ENCODE results near the gene EML1. TPM values are rescaled to one million over a fixed set of nuclear protein-coding genes. Genes with fewer than 3 reads are reported as not detected.

Gene EML1
- total and polyA plus RNA-seq, 8 donors, result 5.8 to 66.5 (median 34.8) TPM

- TF ChIP-seq POLR2AphosphoS5 (IDR thresholded peaks at IDR 0.05) (no peak), CTCF (IDR thresholded peaks at IDR 0.05) (no peak), EP300 (IDR thresholded peaks at IDR 0.05) (no peak), POLR2A (IDR thresholded peaks at IDR 0.05) (no peak)
- no peaks in the 10 kb centered on the region for H3K27me3 ChIP-seq
- DNase-seq, result no peak
- WGBS, 5 donors, result 71 to 82% (median 76%) methylated on average over 7 of the region's 7 CpGs
- H3K4me3 ChIP-seq, result no peak overlapping the region
- H3K27ac ChIP-seq, result no peak overlapping the region
- no peaks in the 10 kb centered on the region for H3K36me3 ChIP-seq
- H3K4me1 ChIP-seq, result peaks cover 0 to 23% (median 12%) of the 10 kb centered on the region in 4 donors
- intact Hi-C loops (cut with DNase I; ENCODE audit: low total_unique reads), result no loop called here
- H3K9me3 ChIP-seq, result no peaks in the 10 kb centered on the region
These were observed 23.0 kb downstream of the EML1 start for GRCh38 chr14:99816217-99816616.

GRCh38 chr14:99816642-99817041 lies 23.4 kb downstream of the EML1 start:
- WGBS, 5 donors, result 37 to 94% (median 59%) methylated on average over 3 of the region's 3 CpGs
- Histone ChIP-seq H3K36me3 (no peaks in the 10 kb centered on the region), H3K27ac (no peak overlapping the region), H3K27me3 (no peaks in the 10 kb centered on the region), H3K4me3 (no peak overlapping the region), H3K9me3 (no peaks in the 10 kb centered on the region), H3K4me1 (peaks cover under 1 to 25% (median 14%) of the 10 kb centered on the region in 4 donors)
- no peak for DNase-seq
- intact Hi-C loops (cut with DNase I; ENCODE audit: low total_unique reads), result no loop called here
- TF ChIP-seq POLR2A (IDR thresholded peaks at IDR 0.05) (no peak), CTCF (IDR thresholded peaks at IDR 0.05) (no peak), EP300 (IDR thresholded peaks at IDR 0.05) (no peak), POLR2AphosphoS5 (IDR thresholded peaks at IDR 0.05) (no peak)

DNA sequence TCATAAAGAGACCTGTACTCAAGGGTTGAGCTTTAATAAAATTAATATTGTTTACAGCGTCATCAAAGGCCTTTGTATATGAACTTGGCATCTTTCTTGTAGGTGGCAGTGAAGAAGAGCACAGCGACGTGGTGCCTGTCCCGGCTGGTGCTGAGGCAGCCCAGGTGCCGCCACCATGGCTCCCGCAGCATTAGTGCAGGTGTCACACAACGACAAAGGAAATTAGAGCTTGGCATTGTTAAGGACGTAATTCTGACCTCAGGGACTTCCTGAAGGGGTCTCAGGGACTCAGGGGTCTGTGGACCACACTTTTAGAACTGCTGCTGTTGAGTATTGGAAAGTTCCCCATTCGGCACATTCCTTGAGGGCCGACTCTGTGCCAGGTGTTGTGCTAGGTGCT lies 24.1 kb downstream of the EML1 start:
- Histone ChIP-seq H3K4me1 (peaks cover under 1 to 28% (median 15%) of the 10 kb centered on the region in 4 donors), H3K4me3 (no peak overlapping the region), H3K27ac (no peak overlapping the region), H3K36me3 (no peaks in the 10 kb centered on the region), H3K27me3 (no peaks in the 10 kb centered on the region), H3K9me3 (no peaks in the 10 kb centered on the region)
- WGBS, 5 donors, result 87 to 96% (median 91%) methylated on average over 10 of the region's 10 CpGs
- intact Hi-C loops (cut with DNase I; ENCODE audit: low total_unique reads), result no loop called here
- no peak for DNase-seq
- TF ChIP-seq EP300 (IDR thresholded peaks at IDR 0.05), result no peak
- TF ChIP-seq POLR2A (IDR thresholded peaks at IDR 0.05), result no peak
- no peak for TF ChIP-seq CTCF (IDR thresholded peaks at IDR 0.05)
- no peak for TF ChIP-seq POLR2AphosphoS5 (IDR thresholded peaks at IDR 0.05)

DNA sequence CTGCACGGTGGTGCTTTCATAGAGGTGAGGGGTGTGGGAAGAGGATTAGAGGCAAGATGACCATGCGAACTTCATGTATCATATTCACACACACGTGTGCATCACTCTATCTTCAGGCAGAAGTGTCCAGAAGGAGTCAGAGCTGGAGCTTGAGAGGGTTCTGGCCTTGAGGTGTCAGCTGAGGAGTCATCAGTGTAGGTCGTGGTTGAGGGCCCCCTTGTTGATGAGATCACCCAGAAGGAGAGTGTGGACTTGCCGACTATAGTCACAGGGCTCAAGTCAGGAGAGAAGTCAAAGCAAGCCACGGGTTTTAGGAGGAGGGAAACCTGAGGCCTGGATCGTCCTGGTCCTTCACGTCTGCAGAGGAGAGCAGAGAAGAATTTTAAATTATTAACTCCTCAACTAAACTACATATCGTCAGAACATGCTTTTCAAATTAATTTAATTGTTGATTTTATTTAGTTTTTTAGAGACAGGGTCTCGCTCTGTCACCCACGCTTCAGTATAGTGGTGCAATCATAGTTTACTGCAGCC lies 25.4 kb downstream of the EML1 start:
- H3K27me3 ChIP-seq, result no peaks in the 10 kb centered on the region
- no peak overlapping the region for H3K4me3 ChIP-seq
- no peak overlapping the region for H3K27ac ChIP-seq
- TF ChIP-seq POLR2A (IDR thresholded peaks at IDR 0.05) (no peak), CTCF (IDR thresholded peaks at IDR 0.05) (no peak), POLR2AphosphoS5 (IDR thresholded peaks at IDR 0.05) (no peak), EP300 (IDR thresholded peaks at IDR 0.05) (no peak)
- no peaks in the 10 kb centered on the region for H3K36me3 ChIP-seq
- intact Hi-C loops (cut with DNase I; ENCODE audit: low total_unique reads), result no loop called here
- no peaks in the 10 kb centered on the region for H3K9me3 ChIP-seq
- H3K4me1 ChIP-seq, result peaks cover 0 to 30% (median 9%) of the 10 kb centered on the region in 4 donors
- no peak for DNase-seq
- WGBS, 5 donors, result 81 to 92% (median 82%) methylated on average over 11 of the region's 11 CpGs

Data from stomach (tissue), 9 donors.